Stomach (tissue), 9 donors: ENCODE results near the gene GALNS. TPM values are rescaled to one million over a fixed set of nuclear protein-coding genes. Genes with fewer than 3 reads are reported as not detected.
"Not testable (repeated sequence)": the region's sequence is repeated elsewhere in the genome, so short reads cannot be mapped to it uniquely, and the experiment has no call there.

ENCODE experiments used
- DNase-seq, 2 donors: peaks; one replicate each; pipeline versions ENCODE4 v3.0.0 to v3.0.0-alpha.2; 2013 to 2019
- H3K27ac ChIP-seq, 5 donors: fragments of 200-600 bp in 4 of 5; sonication (generic) in 4 of 5; one replicate each; pipeline ENCODE4 v1.5.1; 2013 to 2019; ENCODE audit warnings: mild to moderate bottlenecking in 1 of 5, moderate library complexity in 1 of 5
- H3K27me3 ChIP-seq, 3 donors: fragments of 200-600 bp; sonication (generic); one replicate each; pipeline ENCODE4 v1.5.1; 2017 to 2019; ENCODE audit warnings: mixed run types in 1 of 3
- H3K36me3 ChIP-seq, 4 donors: fragments of 200-600 bp; sonication (generic); 1 replicate in 3 of 4; 2 replicates in 1 of 4; pipeline ENCODE4 v1.5.1; 2016 to 2019
- H3K4me1 ChIP-seq, 4 donors: fragments of 200-600 bp; sonication (generic); one replicate each; pipeline ENCODE4 v1.5.1; 2016 to 2019
- H3K4me3 ChIP-seq, 4 donors: fragments of 200-600 bp; sonication (generic) in 3 of 4; one replicate each; pipeline ENCODE4 v1.5.1; 2016 to 2019; ENCODE audit warnings: mild to moderate bottlenecking in 1 of 4
- H3K9me3 ChIP-seq, 4 donors: fragments of 200-600 bp; sonication (generic); one replicate each; pipeline ENCODE4 v1.5.1; 2016 to 2019
- CTCF ChIP-seq, 7 experiments: fragments of 450-650 bp in 4 of 7; fragments of 200-600 bp in 3 of 7; sonication (generic) in 3 of 7; IDR thresholded peaks; one replicate each; pipeline ENCODE4 v1.5.1; 2016 to 2019; ENCODE audit warnings: antibody characterized with exemption in 7 of 7, control low read depth in 2 of 7, mild to moderate bottlenecking in 1 of 7
- EP300 ChIP-seq: sonication (generic); formaldehyde crosslinking; IDR thresholded peaks from one replicate; pipeline ENCODE4 v1.6.1; 2017; ENCODE audit warnings: antibody characterized with exemption
- POLR2A ChIP-seq, 4 donors: fragments of 450-650 bp; IDR thresholded peaks; one replicate each; pipeline ENCODE4 v1.6.1; 2016; ENCODE audit warnings: antibody characterized with exemption in 4 of 4, control low read depth in 2 of 4, mild to moderate bottlenecking in 1 of 4, moderate library complexity in 1 of 4
- POLR2AphosphoS5 ChIP-seq, 3 donors: sonication (generic); formaldehyde crosslinking; IDR thresholded peaks; one replicate each; pipeline ENCODE4 v1.6.1; 2016; ENCODE audit warnings: antibody characterized with exemption in 3 of 3
- WGBS, 5 donors: extraction: QIAGEN DNeasy Blood & Tissue Kit in 3 of 5; methylation state at CpG; one replicate each; pipeline versions ENCODE4 v1.1.5 to v1.1.7; 2013 to 2018; 5-methylcytosine and 5-hydroxymethylcytosine counted together
- intact Hi-C: fragments of 100-400 bp; cut with DNase I; formaldehyde crosslinking; loops from one replicate; pipeline ENCODE4 v1.15.1; 2023; ENCODE audit warnings: low total_unique reads
- polyA plus RNA-seq, 3 donors: library from polyadenylated mRNA; stranded (reverse); fragments of 200-250 nt; gene quantifications; one replicate each; pipeline ENCODE4 v1.2.3, GENCODE V29; 2013
- total RNA-seq, 5 donors: library from RNA; depleted of rRNA; stranded (reverse); fragments of >200 nt; gene quantifications; one replicate each; pipeline versions ENCODE4 v1.1.0 to v1.2.3, GENCODE V29; 2014 to 2016
- donor health status: healthy with polysubstance abuse.
- donor health status: Bipolar disorder and iron deficiency.
- donor health status: healthy.

The GALNS gene
- total and polyA plus RNA-seq, 8 donors = 8.6 to 110 (median 28.2) TPM

GRCh38 chr16:88775825-88776224 lies 80.9 kb downstream of the GALNS start:
- Histone ChIP-seq H3K27ac (peak overlapping the region in 1 of 5 donors; percentile 96), H3K4me1 (peaks cover 52 to 96% (median 77%) of the 10 kb centered on the region in 4 donors), H3K27me3 (no peaks in the 10 kb centered on the region), H3K36me3 (peaks cover 0 to 7% (median 2%) of the 10 kb centered on the region in 4 donors), H3K4me3 (no peak overlapping the region), H3K9me3 (no peaks in the 10 kb centered on the region)
- no peak for DNase-seq
- 86 to 94% (median 87%) methylated on average over 12 to 18 of the region's 18 CpGs for WGBS, 5 donors
- TF ChIP-seq POLR2A (IDR thresholded peaks at IDR 0.05) = no peak
- TF ChIP-seq POLR2AphosphoS5 (IDR thresholded peaks at IDR 0.05) = no peak
- no peak for TF ChIP-seq EP300
- TF ChIP-seq CTCF (IDR thresholded peaks at IDR 0.05) = no peak
- intact Hi-C loops = no loop called here

- no peaks in the 10 kb centered on the region for H3K27me3 ChIP-seq
- H3K4me1 ChIP-seq = peaks cover 52 to 96% (median 77%) of the 10 kb centered on the region in 4 donors
- TF ChIP-seq POLR2A (IDR thresholded peaks at IDR 0.05) (no peak), POLR2AphosphoS5 (IDR thresholded peaks at IDR 0.05) (no peak), CTCF (IDR thresholded peaks at IDR 0.05) (no peak), EP300 (no peak)
- intact Hi-C loops = no loop called here
- peaks cover 0 to 7% (median 2%) of the 10 kb centered on the region in 4 donors for H3K36me3 ChIP-seq
- no peak for DNase-seq
- peak overlapping the region in 3 of 5 donors; percentile 37 to 96 (median 77) for H3K27ac ChIP-seq
- no peak overlapping the region for H3K4me3 ChIP-seq
- no peaks in the 10 kb centered on the region for H3K9me3 ChIP-seq
- WGBS, 5 donors = 91 to 96% (median 95%) methylated on average over 31 to 32 of the region's 32 CpGs
Observed at GRCh38 chr16:88774544-88775393, 82.0 kb downstream of the GALNS start.

GRCh38 chr16:88773812-88774291 lies 82.9 kb downstream of the GALNS start:
- Histone ChIP-seq H3K27ac (peak overlapping the region in 4 of 5 donors; percentile 61 to 96 (median 74)), H3K4me3 (no peak overlapping the region), H3K36me3 (peaks cover 0 to 7% (median 2%) of the 10 kb centered on the region in 4 donors), H3K27me3 (no peaks in the 10 kb centered on the region), H3K4me1 (peaks cover 53 to 96% (median 77%) of the 10 kb centered on the region in 4 donors), H3K9me3 (no peaks in the 10 kb centered on the region)
- peak; percentile 46 to 89 for DNase-seq
- TF ChIP-seq POLR2AphosphoS5 (IDR thresholded peaks at IDR 0.05) (peak in 1 of 3 donors; percentile 47), CTCF (IDR thresholded peaks at IDR 0.05) (no peak), POLR2A (IDR thresholded peaks at IDR 0.05) (no peak), EP300 (no peak)
- intact Hi-C loops = no loop called here
- 29 to 61% (median 38%) methylated on average over 8 to 12 of the region's 12 CpGs for WGBS, 5 donors

GRCh38 chr16:88772871-88773811 lies 83.6 kb downstream of the GALNS start:
- WGBS, 5 donors = 43 to 66% (median 53%) methylated on average over 20 to 29 of the region's 29 CpGs
- no peak for TF ChIP-seq CTCF (IDR thresholded peaks at IDR 0.05)
- no peak for TF ChIP-seq EP300
- peak; percentile 29 to 80 (median 75) for TF ChIP-seq POLR2AphosphoS5 (IDR thresholded peaks at IDR 0.05)
- TF ChIP-seq POLR2A (IDR thresholded peaks at IDR 0.05) = no peak
- H3K9me3 ChIP-seq = no peaks in the 10 kb centered on the region
- no peak overlapping the region for H3K4me3 ChIP-seq
- H3K4me1 ChIP-seq = peaks cover 60 to 98% (median 80%) of the 10 kb centered on the region in 4 donors
- peak overlapping the region in 4 of 5 donors; percentile 61 to 96 (median 74) for H3K27ac ChIP-seq
- intact Hi-C loops = no loop called here
- H3K36me3 ChIP-seq = peaks cover 0 to 7% (median 2%) of the 10 kb centered on the region in 4 donors
- peak in 1 of 2 donors; percentile 87 for DNase-seq
- H3K27me3 ChIP-seq = no peaks in the 10 kb centered on the region

- DNase-seq, intact Hi-C loops, H3K4me3 ChIP-seq, H3K27me3 ChIP-seq, H3K36me3 ChIP-seq, H3K9me3 ChIP-seq: not testable (repeated sequence)
- 96 to 100% (median 98%) methylated on average over 5 to 15 of the region's 23 CpGs for WGBS, 5 donors
- Histone ChIP-seq H3K4me1 (peaks cover 71 to 98% (median 82%) of the 10 kb centered on the region in 4 donors), H3K27ac (peak overlapping the region in 4 of 5 donors; percentile 66 to 96 (median 74))
Observed at GRCh38 chr16:88771781-88772180, 85.0 kb downstream of the GALNS start.
